Measurements from ENCODE around the gene TBC1D20.

TBC1D20 gene

GRCh38 chr20:417801-418342, 44.5 kb downstream of the TBC1D20 start:
- WGBS (ENCODE audit: extremely low coverage, insufficient coverage, low lambda C conversion rate) = no CpG with 5 or more reads among the region's 12 CpGs
- Histone ChIP-seq H3K4me3 (ENCODE audit: low read length) (no peak overlapping the region), H3K56ac (ENCODE audit: low read length) (no peak overlapping the region)

GRCh38 chr20:416950-417800, 45.2 kb downstream of the TBC1D20 start:
- Histone ChIP-seq H3K27me3 (ENCODE audit: insufficient read depth, low read length, poor library complexity) (no peaks in the 10 kb centered on the region), H2BK120ac (ENCODE audit: low read depth, low read length) (no peak overlapping the region), H4K8ac (ENCODE audit: low read depth, low read length) (no peak overlapping the region), H4K5ac (ENCODE audit: low read length) (no peak overlapping the region), H3K4me1 (ENCODE audit: control insufficient read depth, low read depth, low read length) (no peaks in the 10 kb centered on the region), H3K18ac (ENCODE audit: low read length) (no peak overlapping the region), H2AK5ac (ENCODE audit: low read length) (no peak overlapping the region), H3K79me1 (ENCODE audit: low read length) (peaks cover 2% of the 10 kb centered on the region), H3K36me3 (ENCODE audit: control insufficient read depth, insufficient read depth, low read length) (peaks cover 3% of the 10 kb centered on the region), H3K4me2 (ENCODE audit: low read length) (no peak overlapping the region), H2BK5ac (ENCODE audit: low read length) (no peak overlapping the region), H3K79me2 (ENCODE audit: control insufficient read depth, insufficient read depth, low read length) (no peaks in the 10 kb centered on the region), H3K23ac (ENCODE audit: low read length) (no peak overlapping the region), H3K27ac (ENCODE audit: low read depth, low read length) (no peak overlapping the region), H2BK15ac (replicated peaks; ENCODE audit: low read depth) (no peak overlapping the region), H3K56ac (ENCODE audit: low read length) (no peak overlapping the region), H3K4me3 (ENCODE audit: low read length) (no peak overlapping the region), H3K9ac (ENCODE audit: low read length) (no peak overlapping the region), H3K4ac (ENCODE audit: low read depth, low read length) (no peak overlapping the region)
- no peak for DNase-seq
- no CpG with 5 or more reads among the region's 13 CpGs for WGBS (ENCODE audit: extremely low coverage, insufficient coverage, low lambda C conversion rate)

More at GRCh38 chr20:417801-418342, 44.5 kb downstream of the TBC1D20 start:
- no peak overlapping the region for H2AK5ac ChIP-seq (ENCODE audit: low read length)
- H3K4ac ChIP-seq (ENCODE audit: low read depth, low read length) = no peak overlapping the region
- peaks cover 3% of the 10 kb centered on the region for H3K36me3 ChIP-seq (ENCODE audit: control insufficient read depth, insufficient read depth, low read length)
- no peak overlapping the region for H3K27ac ChIP-seq (ENCODE audit: low read depth, low read length)
- no peak overlapping the region for H4K8ac ChIP-seq (ENCODE audit: low read depth, low read length)
- H3K79me2 ChIP-seq (ENCODE audit: control insufficient read depth, insufficient read depth, low read length) = no peaks in the 10 kb centered on the region
- no peak for DNase-seq
- no peak overlapping the region for H2BK120ac ChIP-seq (ENCODE audit: low read depth, low read length)
- no peaks in the 10 kb centered on the region for H3K27me3 ChIP-seq (ENCODE audit: insufficient read depth, low read length, poor library complexity)
- H3K4me1 ChIP-seq (ENCODE audit: control insufficient read depth, low read depth, low read length) = no peaks in the 10 kb centered on the region
- no peak overlapping the region for H3K18ac ChIP-seq (ENCODE audit: low read length)
- H3K4me2 ChIP-seq (ENCODE audit: low read length) = no peak overlapping the region
- no peak overlapping the region for H4K5ac ChIP-seq (ENCODE audit: low read length)
- no peak overlapping the region for H2BK5ac ChIP-seq (ENCODE audit: low read length)
- no peak overlapping the region for H3K23ac ChIP-seq (ENCODE audit: low read length)
- H3K9ac ChIP-seq (ENCODE audit: low read length) = no peak overlapping the region
- peaks cover 2% of the 10 kb centered on the region for H3K79me1 ChIP-seq (ENCODE audit: low read length)
- H2BK15ac ChIP-seq (replicated peaks; ENCODE audit: low read depth) = no peak overlapping the region

GRCh38 chr20:415820-416322, 46.5 kb downstream of the TBC1D20 start:
- Histone ChIP-seq H3K27ac (ENCODE audit: low read depth, low read length) (no peak overlapping the region), H3K4me1 (ENCODE audit: control insufficient read depth, low read depth, low read length) (no peaks in the 10 kb centered on the region), H4K5ac (ENCODE audit: low read length) (no peak overlapping the region), H3K18ac (ENCODE audit: low read length) (no peak overlapping the region), H3K23ac (ENCODE audit: low read length) (no peak overlapping the region), H3K4me3 (ENCODE audit: low read length) (no peak overlapping the region), H3K27me3 (ENCODE audit: insufficient read depth, low read length, poor library complexity) (no peaks in the 10 kb centered on the region), H2AK5ac (ENCODE audit: low read length) (no peak overlapping the region), H3K36me3 (ENCODE audit: control insufficient read depth, insufficient read depth, low read length) (peaks cover 3% of the 10 kb centered on the region), H3K4ac (ENCODE audit: low read depth, low read length) (no peak overlapping the region), H4K8ac (ENCODE audit: low read depth, low read length) (no peak overlapping the region), H3K4me2 (ENCODE audit: low read length) (no peak overlapping the region), H2BK15ac (replicated peaks; ENCODE audit: low read depth) (no peak overlapping the region), H2BK5ac (ENCODE audit: low read length) (no peak overlapping the region), H3K9ac (ENCODE audit: low read length) (no peak overlapping the region), H2BK120ac (ENCODE audit: low read depth, low read length) (no peak overlapping the region), H3K56ac (ENCODE audit: low read length) (peak overlapping the region; percentile 42), H3K79me1 (ENCODE audit: low read length) (peaks cover 3% of the 10 kb centered on the region), H3K79me2 (ENCODE audit: control insufficient read depth, insufficient read depth, low read length) (no peaks in the 10 kb centered on the region)
- DNase-seq = no peak
- no CpG with 5 or more reads among the region's 13 CpGs for WGBS (ENCODE audit: extremely low coverage, insufficient coverage, low lambda C conversion rate)

GRCh38 chr20:414161-414560, 48.2 kb downstream of the TBC1D20 start:
- Histone ChIP-seq H2BK120ac (ENCODE audit: low read depth, low read length) (no peak overlapping the region), H3K27me3 (ENCODE audit: insufficient read depth, low read length, poor library complexity) (no peaks in the 10 kb centered on the region), H3K56ac (ENCODE audit: low read length) (no peak overlapping the region), H3K23ac (ENCODE audit: low read length) (no peak overlapping the region), H3K36me3 (ENCODE audit: control insufficient read depth, insufficient read depth, low read length) (peaks cover 1% of the 10 kb centered on the region), H3K4me1 (ENCODE audit: control insufficient read depth, low read depth, low read length) (peaks cover under 1% of the 10 kb centered on the region), H4K5ac (ENCODE audit: low read length) (no peak overlapping the region), H3K27ac (ENCODE audit: low read depth, low read length) (no peak overlapping the region), H3K18ac (ENCODE audit: low read length) (no peak overlapping the region), H3K4me2 (ENCODE audit: low read length) (no peak overlapping the region), H3K4me3 (ENCODE audit: low read length) (no peak overlapping the region), H3K79me2 (ENCODE audit: control insufficient read depth, insufficient read depth, low read length) (peaks cover under 1% of the 10 kb centered on the region), H3K79me1 (ENCODE audit: low read length) (peaks cover 13% of the 10 kb centered on the region), H3K4ac (ENCODE audit: low read depth, low read length) (no peak overlapping the region), H2BK5ac (ENCODE audit: low read length) (no peak overlapping the region), H2AK5ac (ENCODE audit: low read length) (no peak overlapping the region), H3K9ac (ENCODE audit: low read length) (no peak overlapping the region), H4K8ac (ENCODE audit: low read depth, low read length) (no peak overlapping the region), H2BK15ac (replicated peaks; ENCODE audit: low read depth) (no peak overlapping the region)
- WGBS (ENCODE audit: extremely low coverage, insufficient coverage, low lambda C conversion rate) = no CpG with 5 or more reads among the region's 2 CpGs
- no peak for DNase-seq

- Histone ChIP-seq H4K8ac (ENCODE audit: low read depth, low read length) (no peak overlapping the region), H3K23ac (ENCODE audit: low read length) (no peak overlapping the region), H2BK120ac (ENCODE audit: low read depth, low read length) (no peak overlapping the region), H3K36me3 (ENCODE audit: control insufficient read depth, insufficient read depth, low read length) (peaks cover 1% of the 10 kb centered on the region), H2AK5ac (ENCODE audit: low read length) (no peak overlapping the region), H3K4me2 (ENCODE audit: low read length) (no peak overlapping the region), H3K27ac (ENCODE audit: low read depth, low read length) (no peak overlapping the region), H3K4ac (ENCODE audit: low read depth, low read length) (no peak overlapping the region), H4K5ac (ENCODE audit: low read length) (no peak overlapping the region), H3K4me1 (ENCODE audit: control insufficient read depth, low read depth, low read length) (peaks cover 3% of the 10 kb centered on the region), H3K4me3 (ENCODE audit: low read length) (no peak overlapping the region), H3K27me3 (ENCODE audit: insufficient read depth, low read length, poor library complexity) (no peaks in the 10 kb centered on the region), H2BK5ac (ENCODE audit: low read length) (no peak overlapping the region), H2BK15ac (replicated peaks; ENCODE audit: low read depth) (no peak overlapping the region), H3K18ac (ENCODE audit: low read length) (no peak overlapping the region), H3K56ac (ENCODE audit: low read length) (no peak overlapping the region), H3K9ac (ENCODE audit: low read length) (no peak overlapping the region), H3K79me1 (ENCODE audit: low read length) (peaks cover 19% of the 10 kb centered on the region), H3K79me2 (ENCODE audit: control insufficient read depth, insufficient read depth, low read length) (peaks cover 9% of the 10 kb centered on the region)
- WGBS (ENCODE audit: extremely low coverage, insufficient coverage, low lambda C conversion rate) = no CpG with 5 or more reads among the region's 3 CpGs
- no peak for DNase-seq
Observed at GRCh38 chr20:412081-412480, 50.3 kb downstream of the TBC1D20 start.

Measured in mesendoderm (in vitro differentiated cells).